Gastrocnemius medialis (tissue), 4 donors: ENCODE results near the gene CAVIN1.

ENCODE experiments used
- CTCF ChIP-seq, 5 experiments: fragments of 450-650 bp in 3 of 5; fragments of 200-600 bp in 2 of 5; sonication (generic) in 2 of 5; IDR thresholded peaks in 4 of 5; conservative IDR thresholded peaks in 1 of 5; 1 replicate in 4 of 5; 2 replicates in 1 of 5; pipeline ENCODE4 v1.5.1; 2016 to 2019; ENCODE audit warnings: antibody characterized with exemption in 5 of 5, mild to moderate bottlenecking in 3 of 5, moderate library complexity in 3 of 5
- POLR2A ChIP-seq, 2 donors: fragments of 450-650 bp; IDR thresholded peaks; one replicate each; pipeline ENCODE4 v1.6.1; 2017; ENCODE audit warnings: antibody characterized with exemption in 2 of 2, mild to moderate bottlenecking in 2 of 2, moderate library complexity in 2 of 2

DNA sequence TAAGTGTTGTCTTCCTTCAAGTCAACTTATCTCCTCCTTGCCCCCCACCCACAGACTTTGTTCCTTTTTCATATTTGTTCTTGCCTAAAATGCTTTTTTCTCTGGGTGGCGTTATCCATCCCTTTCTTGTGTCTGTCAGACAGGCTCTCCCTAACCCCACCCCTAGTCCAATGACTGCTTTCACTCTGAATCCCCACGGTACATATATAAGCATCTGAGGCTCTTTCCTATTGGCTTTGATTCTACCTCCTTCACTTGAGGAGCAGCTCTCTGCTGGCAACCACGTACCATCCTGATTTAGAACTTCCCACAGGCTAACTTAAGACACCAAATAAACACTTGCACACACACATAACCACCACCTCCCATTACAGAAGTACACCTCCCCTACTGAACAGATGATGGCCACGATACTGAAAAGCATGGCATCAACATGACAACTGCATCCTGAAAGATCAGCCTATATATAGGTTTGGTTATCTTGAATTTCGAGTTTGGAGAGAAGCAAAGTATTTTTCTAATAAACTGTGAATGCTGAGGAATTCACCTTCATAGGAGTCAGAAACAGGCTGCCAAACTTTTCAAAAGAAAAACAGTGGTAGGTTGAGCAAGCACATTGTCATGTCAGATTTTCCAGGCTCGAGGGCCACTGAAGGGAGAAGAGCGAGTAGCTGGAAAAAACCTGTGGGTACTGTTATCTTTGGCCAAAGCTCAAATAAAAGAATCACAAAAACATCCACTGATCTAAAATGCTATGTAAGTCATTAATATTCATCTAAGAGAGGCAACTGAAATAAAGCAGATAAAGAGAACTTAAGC lies 59.1 kb downstream of the CAVIN1 start:
- TF ChIP-seq CTCF (IDR thresholded peaks at IDR 0.05 in 4 of 5, conservative IDR thresholded peaks at IDR 0.05 in 1 of 5): no peak
- TF ChIP-seq POLR2A (IDR thresholded peaks at IDR 0.05): no peak
